Measurements from ENCODE around the gene MICAL2.

MICAL2 gene

GRCh38 chr11:12079726-12080556 is 30.4 kb upstream of the MICAL2 start:
- peak overlapping the region; percentile 75 for H3K27ac ChIP-seq (ENCODE audit: low read length)
- peaks cover 29% of the 10 kb centered on the region for H3K4me1 ChIP-seq (ENCODE audit: control insufficient read depth, insufficient read depth, low read length)
- peak overlapping the region; percentile 36 to 63 for H3K9ac ChIP-seq (ENCODE audit: low read length in 2 of 2)
- H3K9me3 ChIP-seq (ENCODE audit: control insufficient read depth in 2 of 2, low read length in 2 of 2) = no peaks in the 10 kb centered on the region
- H3K4me3 ChIP-seq (ENCODE audit: low read length in 2 of 2) = peak overlapping the region in 1 of 2 donors; percentile 50
- H3K36me3 ChIP-seq (ENCODE audit: control insufficient read depth in 2 of 2, insufficient read depth in 2 of 2, low read length in 2 of 2) = no peaks in the 10 kb centered on the region
- no peaks in the 10 kb centered on the region for H3K27me3 ChIP-seq (ENCODE audit: control insufficient read depth in 1 of 2, insufficient read depth in 2 of 2, low read length in 2 of 2)

GRCh38 chr11:12083380-12083779 is 27.0 kb upstream of the MICAL2 start:
- H3K36me3 ChIP-seq (ENCODE audit: control insufficient read depth in 2 of 2, insufficient read depth in 2 of 2, low read length in 2 of 2) = no peaks in the 10 kb centered on the region
- no peaks in the 10 kb centered on the region for H3K9me3 ChIP-seq (ENCODE audit: control insufficient read depth in 2 of 2, low read length in 2 of 2)
- H3K27ac ChIP-seq (ENCODE audit: low read length) = no peak overlapping the region
- H3K4me1 ChIP-seq (ENCODE audit: control insufficient read depth, insufficient read depth, low read length) = peaks cover 31% of the 10 kb centered on the region
- H3K4me3 ChIP-seq (ENCODE audit: low read length in 2 of 2) = no peak overlapping the region
- H3K9ac ChIP-seq (ENCODE audit: low read length in 2 of 2) = no peak overlapping the region
- H3K27me3 ChIP-seq (ENCODE audit: control insufficient read depth in 1 of 2, insufficient read depth in 2 of 2, low read length in 2 of 2) = no peaks in the 10 kb centered on the region

- Histone ChIP-seq H3K36me3 (ENCODE audit: control insufficient read depth in 2 of 2, insufficient read depth in 2 of 2, low read length in 2 of 2) (no peaks in the 10 kb centered on the region), H3K27me3 (ENCODE audit: control insufficient read depth in 1 of 2, insufficient read depth in 2 of 2, low read length in 2 of 2) (no peaks in the 10 kb centered on the region), H3K9me3 (ENCODE audit: control insufficient read depth in 2 of 2, low read length in 2 of 2) (no peaks in the 10 kb centered on the region), H3K4me1 (ENCODE audit: control insufficient read depth, insufficient read depth, low read length) (peaks cover 39% of the 10 kb centered on the region), H3K27ac (ENCODE audit: low read length) (no peak overlapping the region), H3K4me3 (ENCODE audit: low read length in 2 of 2) (no peak overlapping the region), H3K9ac (ENCODE audit: low read length in 2 of 2) (no peak overlapping the region)
Observed at GRCh38 chr11:12084256-12084655, 26.1 kb upstream of the MICAL2 start.

- Histone ChIP-seq H3K4me1 (ENCODE audit: control insufficient read depth, insufficient read depth, low read length) (peaks cover 39% of the 10 kb centered on the region), H3K36me3 (ENCODE audit: control insufficient read depth in 2 of 2, insufficient read depth in 2 of 2, low read length in 2 of 2) (no peaks in the 10 kb centered on the region), H3K27me3 (ENCODE audit: control insufficient read depth in 1 of 2, insufficient read depth in 2 of 2, low read length in 2 of 2) (no peaks in the 10 kb centered on the region), H3K9ac (ENCODE audit: low read length in 2 of 2) (peak overlapping the region; percentile 44 to 64), H3K9me3 (ENCODE audit: control insufficient read depth in 2 of 2, low read length in 2 of 2) (no peaks in the 10 kb centered on the region), H3K27ac (ENCODE audit: low read length) (peak overlapping the region; percentile 87), H3K4me3 (ENCODE audit: low read length in 2 of 2) (peak overlapping the region in 1 of 2 donors; percentile 40)
Observed at GRCh38 chr11:12085371-12086251, 24.8 kb upstream of the MICAL2 start.

- peak overlapping the region; percentile 44 to 64 for H3K9ac ChIP-seq (ENCODE audit: low read length in 2 of 2)
- H3K27ac ChIP-seq (ENCODE audit: low read length) = peak overlapping the region; percentile 87
- peaks cover 41% of the 10 kb centered on the region for H3K4me1 ChIP-seq (ENCODE audit: control insufficient read depth, insufficient read depth, low read length)
- no peaks in the 10 kb centered on the region for H3K27me3 ChIP-seq (ENCODE audit: control insufficient read depth in 1 of 2, insufficient read depth in 2 of 2, low read length in 2 of 2)
- H3K4me3 ChIP-seq (ENCODE audit: low read length in 2 of 2) = peak overlapping the region in 1 of 2 donors; percentile 61
- no peaks in the 10 kb centered on the region for H3K9me3 ChIP-seq (ENCODE audit: control insufficient read depth in 2 of 2, low read length in 2 of 2)
- H3K36me3 ChIP-seq (ENCODE audit: control insufficient read depth in 2 of 2, insufficient read depth in 2 of 2, low read length in 2 of 2) = no peaks in the 10 kb centered on the region
Observed at GRCh38 chr11:12086271-12087074, 23.9 kb upstream of the MICAL2 start.

GRCh38 chr11:12087075-12088004 is 23.1 kb upstream of the MICAL2 start:
- peak overlapping the region; percentile 87 for H3K27ac ChIP-seq (ENCODE audit: low read length)
- H3K4me1 ChIP-seq (ENCODE audit: control insufficient read depth, insufficient read depth, low read length) = peaks cover 45% of the 10 kb centered on the region
- no peaks in the 10 kb centered on the region for H3K9me3 ChIP-seq (ENCODE audit: control insufficient read depth in 2 of 2, low read length in 2 of 2)
- peak overlapping the region in 1 of 2 donors; percentile 61 for H3K4me3 ChIP-seq (ENCODE audit: low read length in 2 of 2)
- H3K9ac ChIP-seq (ENCODE audit: low read length in 2 of 2) = peak overlapping the region; percentile 44 to 64
- no peaks in the 10 kb centered on the region for H3K36me3 ChIP-seq (ENCODE audit: control insufficient read depth in 2 of 2, insufficient read depth in 2 of 2, low read length in 2 of 2)
- no peaks in the 10 kb centered on the region for H3K27me3 ChIP-seq (ENCODE audit: control insufficient read depth in 1 of 2, insufficient read depth in 2 of 2, low read length in 2 of 2)

- peak overlapping the region; percentile 87 for H3K27ac ChIP-seq (ENCODE audit: low read length)
- H3K9ac ChIP-seq (ENCODE audit: low read length in 2 of 2) = no peak overlapping the region
- H3K27me3 ChIP-seq (ENCODE audit: control insufficient read depth in 1 of 2, insufficient read depth in 2 of 2, low read length in 2 of 2) = no peaks in the 10 kb centered on the region
- H3K36me3 ChIP-seq (ENCODE audit: control insufficient read depth in 2 of 2, insufficient read depth in 2 of 2, low read length in 2 of 2) = no peaks in the 10 kb centered on the region
- H3K4me1 ChIP-seq (ENCODE audit: control insufficient read depth, insufficient read depth, low read length) = peaks cover 51% of the 10 kb centered on the region
- no peaks in the 10 kb centered on the region for H3K9me3 ChIP-seq (ENCODE audit: control insufficient read depth in 2 of 2, low read length in 2 of 2)
- H3K4me3 ChIP-seq (ENCODE audit: low read length in 2 of 2) = no peak overlapping the region
Observed at GRCh38 chr11:12088047-12088481, 22.3 kb upstream of the MICAL2 start.

GRCh38 chr11:12088531-12088930 is 21.9 kb upstream of the MICAL2 start:
- Histone ChIP-seq H3K27ac (ENCODE audit: low read length) (peak overlapping the region; percentile 87), H3K4me1 (ENCODE audit: control insufficient read depth, insufficient read depth, low read length) (peaks cover 51% of the 10 kb centered on the region), H3K9ac (ENCODE audit: low read length in 2 of 2) (no peak overlapping the region)

GRCh38 chr11:12089041-12089440 is 21.3 kb upstream of the MICAL2 start:
- Histone ChIP-seq H3K9me3 (ENCODE audit: control insufficient read depth in 2 of 2, low read length in 2 of 2) (no peaks in the 10 kb centered on the region), H3K4me3 (ENCODE audit: low read length in 2 of 2) (no peak overlapping the region), H3K9ac (ENCODE audit: low read length in 2 of 2) (no peak overlapping the region), H3K27me3 (ENCODE audit: control insufficient read depth in 1 of 2, insufficient read depth in 2 of 2, low read length in 2 of 2) (no peaks in the 10 kb centered on the region), H3K4me1 (ENCODE audit: control insufficient read depth, insufficient read depth, low read length) (peaks cover 51% of the 10 kb centered on the region), H3K27ac (ENCODE audit: low read length) (no peak overlapping the region), H3K36me3 (ENCODE audit: control insufficient read depth in 2 of 2, insufficient read depth in 2 of 2, low read length in 2 of 2) (no peaks in the 10 kb centered on the region)

More at GRCh38 chr11:12088531-12088930, 21.9 kb upstream of the MICAL2 start:
- no peaks in the 10 kb centered on the region for H3K9me3 ChIP-seq (ENCODE audit: control insufficient read depth in 2 of 2, low read length in 2 of 2)
- H3K36me3 ChIP-seq (ENCODE audit: control insufficient read depth in 2 of 2, insufficient read depth in 2 of 2, low read length in 2 of 2) = no peaks in the 10 kb centered on the region
- H3K4me3 ChIP-seq (ENCODE audit: low read length in 2 of 2) = no peak overlapping the region
- H3K27me3 ChIP-seq (ENCODE audit: control insufficient read depth in 1 of 2, insufficient read depth in 2 of 2, low read length in 2 of 2) = no peaks in the 10 kb centered on the region

Data from stomach smooth muscle (tissue), 2 donors.